GM12801 (cell line): ENCODE data around the gene NOM1.

Experiments
- TF ChIP-seq, protein P1 (sequence below): IDR thresholded peaks from one replicate; pipeline ENCODE4 v1.5.1; 2011; ENCODE audit warnings: control low read depth; ENCODE audit not compliant: insufficient read length; ENCODE audit errors: extremely low read depth

NOM1 gene

GRCh38 chr7:156969972-156970420 is 20.5 kb downstream of the NOM1 start:
- TF ChIP-seq, protein P1, sequence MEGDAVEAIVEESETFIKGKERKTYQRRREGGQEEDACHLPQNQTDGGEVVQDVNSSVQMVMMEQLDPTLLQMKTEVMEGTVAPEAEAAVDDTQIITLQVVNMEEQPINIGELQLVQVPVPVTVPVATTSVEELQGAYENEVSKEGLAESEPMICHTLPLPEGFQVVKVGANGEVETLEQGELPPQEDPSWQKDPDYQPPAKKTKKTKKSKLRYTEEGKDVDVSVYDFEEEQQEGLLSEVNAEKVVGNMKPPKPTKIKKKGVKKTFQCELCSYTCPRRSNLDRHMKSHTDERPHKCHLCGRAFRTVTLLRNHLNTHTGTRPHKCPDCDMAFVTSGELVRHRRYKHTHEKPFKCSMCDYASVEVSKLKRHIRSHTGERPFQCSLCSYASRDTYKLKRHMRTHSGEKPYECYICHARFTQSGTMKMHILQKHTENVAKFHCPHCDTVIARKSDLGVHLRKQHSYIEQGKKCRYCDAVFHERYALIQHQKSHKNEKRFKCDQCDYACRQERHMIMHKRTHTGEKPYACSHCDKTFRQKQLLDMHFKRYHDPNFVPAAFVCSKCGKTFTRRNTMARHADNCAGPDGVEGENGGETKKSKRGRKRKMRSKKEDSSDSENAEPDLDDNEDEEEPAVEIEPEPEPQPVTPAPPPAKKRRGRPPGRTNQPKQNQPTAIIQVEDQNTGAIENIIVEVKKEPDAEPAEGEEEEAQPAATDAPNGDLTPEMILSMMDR, result no peak

DNA sequence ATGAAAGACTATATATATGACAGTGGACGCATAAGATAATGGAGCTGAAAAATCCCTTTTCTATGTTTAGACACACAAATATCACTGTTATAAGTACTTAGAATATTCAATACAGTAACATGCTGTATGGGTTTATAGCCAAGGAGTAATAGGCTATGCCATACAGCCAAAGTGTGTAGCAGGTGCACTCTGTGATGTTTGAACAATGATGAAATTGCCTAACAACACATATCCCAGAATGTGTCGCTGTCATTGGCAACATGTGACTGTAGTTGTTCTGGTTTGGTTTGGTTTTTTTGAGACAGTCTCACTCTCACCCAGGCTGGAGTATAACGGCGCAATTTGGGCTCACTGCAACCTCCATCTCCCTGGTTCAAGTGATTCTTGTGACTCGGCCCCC is 26.1 kb downstream of the NOM1 start:
- TF ChIP-seq, protein P1, result no peak

- TF ChIP-seq, protein P1, result no peak
Observed at GRCh38 chr7:156979007-156979606, 29.6 kb downstream of the NOM1 start.

DNA sequence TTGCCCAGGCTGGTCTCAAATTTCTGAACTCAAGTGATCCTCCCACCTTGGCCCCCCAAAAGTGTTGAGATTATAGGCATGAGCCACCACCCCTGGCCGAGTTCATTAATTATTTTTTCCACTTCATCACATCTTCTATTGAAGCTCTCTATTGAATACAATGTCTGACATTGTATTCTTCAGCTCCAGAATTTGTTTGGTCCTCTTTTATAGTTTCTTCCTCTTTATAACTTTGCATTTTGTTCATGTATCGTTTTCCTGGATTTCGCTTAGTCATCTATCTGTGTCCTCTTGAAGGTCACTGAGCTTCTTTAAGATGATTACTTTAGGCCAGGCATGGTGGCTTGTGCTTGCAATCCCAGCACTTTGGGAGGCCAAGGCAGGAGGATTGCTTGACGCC is 30.2 kb downstream of the NOM1 start:
- TF ChIP-seq, protein P1, result no peak

DNA sequence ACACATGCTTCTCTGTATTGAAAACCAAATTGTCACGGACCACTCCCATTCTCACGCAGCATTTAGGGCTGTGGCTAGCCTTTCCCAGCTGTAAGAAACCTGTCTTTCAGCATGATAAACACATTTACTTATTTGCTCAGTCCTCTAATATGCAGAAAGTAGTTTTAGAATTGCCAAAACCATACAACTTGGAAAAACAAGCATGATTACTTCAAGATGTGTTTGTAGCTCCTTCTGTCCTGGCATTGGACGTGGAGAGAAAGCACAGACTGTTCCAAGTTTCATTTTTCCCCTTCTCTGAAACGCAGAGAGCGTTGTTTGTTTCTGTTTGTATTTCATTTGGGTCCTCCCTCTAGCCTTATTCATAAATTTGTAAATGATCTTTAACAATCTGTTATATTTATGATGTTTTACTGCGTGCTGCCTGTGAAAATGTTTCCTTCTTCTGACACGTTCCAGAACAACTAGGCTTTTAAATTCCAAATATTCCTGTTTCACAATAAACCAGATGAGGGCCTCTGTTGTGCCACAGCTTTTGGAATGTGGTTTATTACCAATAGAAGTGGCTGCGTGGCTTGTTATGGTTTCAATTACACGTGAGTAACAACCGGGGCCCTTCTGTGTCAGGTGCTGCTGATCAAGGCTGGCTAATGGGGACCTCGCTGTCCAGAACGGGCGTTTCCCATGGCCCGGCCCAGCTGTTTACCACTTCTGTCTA is 34.8 kb downstream of the NOM1 start:
- TF ChIP-seq, protein P1, result no peak

DNA sequence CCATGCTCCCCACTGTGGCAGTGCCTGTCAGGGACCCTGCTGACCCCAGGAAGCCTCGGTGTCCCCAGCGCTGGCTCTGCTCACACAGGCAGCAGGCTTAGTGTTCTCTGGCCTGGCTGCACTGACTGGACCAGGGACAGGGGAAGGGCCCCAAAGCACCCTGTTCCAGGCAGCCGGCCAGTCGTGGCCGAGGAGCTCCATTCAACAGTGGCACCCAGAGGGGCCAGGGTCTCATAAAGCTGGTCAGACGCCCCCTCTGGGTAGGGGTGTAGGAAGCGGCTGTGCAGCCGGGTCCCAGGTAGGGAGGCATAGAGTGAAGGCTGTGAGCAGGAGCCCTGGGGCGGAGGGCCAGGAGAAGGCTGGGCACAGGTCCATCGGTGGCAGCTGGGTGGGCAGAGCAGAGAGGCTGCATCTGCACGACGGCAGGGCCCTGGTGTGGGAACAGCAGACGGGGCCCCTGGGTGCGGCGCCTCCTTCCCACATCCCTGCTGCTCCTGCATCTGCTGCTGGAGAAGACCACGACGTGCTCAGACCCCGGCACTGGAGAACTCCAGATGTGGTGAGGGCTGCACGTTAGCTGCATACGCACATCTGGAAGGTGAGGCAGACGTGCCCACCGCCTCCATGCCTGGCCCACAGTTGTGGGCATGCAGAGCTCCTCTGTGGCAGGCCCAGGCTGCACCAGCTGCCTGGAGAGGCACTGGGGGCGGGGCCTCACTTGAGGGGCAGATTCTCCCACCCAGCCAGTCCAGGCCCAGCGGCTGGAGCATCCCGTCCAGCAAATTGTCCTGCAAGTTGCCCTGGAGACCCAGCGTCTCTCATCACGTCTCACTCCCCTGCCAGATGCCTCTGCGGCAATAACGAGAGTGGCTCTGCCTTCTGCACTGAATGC is 35.8 kb downstream of the NOM1 start:
- TF ChIP-seq, protein P1, result no peak

GRCh38 chr7:156986378-156986777 is 36.9 kb downstream of the NOM1 start:
- TF ChIP-seq, protein P1, result no peak
